Bronchial epithelial cell (primary cell): ENCODE data around the gene GAPDHS. TPM values are rescaled to one million over a fixed set of nuclear protein-coding genes. Genes with fewer than 3 reads are reported as not detected.

Experiments
- DNase-seq: peaks from one replicate; pipeline ENCODE4 v3.0.0-alpha.2; 2010; ENCODE audit warnings: low read depth
- FAIRE-seq: peaks from 2 replicates; lab custom pipeline; 2011; peaks lifted over from hg19 to GRCh38; lab: Jason Lieb, UNC
- H3K27me3 ChIP-seq: 2 replicates; pipeline ENCODE4 v1.5.1; 2011; ENCODE audit warnings: low read length; ENCODE audit not compliant: control insufficient read depth, insufficient read depth
- H3K36me3 ChIP-seq: 2 replicates; pipeline ENCODE4 v1.5.1; 2011; ENCODE audit warnings: low read length; ENCODE audit not compliant: control insufficient read depth, insufficient read depth
- H3K4me3 ChIP-seq: 2 replicates; pipeline ENCODE4 v1.5.1; 2011; ENCODE audit warnings: mild to moderate bottlenecking, low read depth, low read length, control low read depth
- total RNA-seq: library from RNA; depleted of rRNA; stranded (reverse); fragments of >200 nt; gene quantifications from 2 replicates; pipeline ENCODE4 v1.2.1, GENCODE V29; 2014
- TF ChIP-seq, protein P1 (sequence below): IDR thresholded peaks from 2 replicates; pipeline ENCODE4 v1.5.1; 2011; ENCODE audit warnings: mild to moderate bottlenecking, moderate library complexity, low read length, control low read depth, inconsistent platforms; ENCODE audit not compliant: insufficient read depth, severe bottlenecking

Gene GAPDHS
- total RNA-seq = not detected in 2 replicates

DNA sequence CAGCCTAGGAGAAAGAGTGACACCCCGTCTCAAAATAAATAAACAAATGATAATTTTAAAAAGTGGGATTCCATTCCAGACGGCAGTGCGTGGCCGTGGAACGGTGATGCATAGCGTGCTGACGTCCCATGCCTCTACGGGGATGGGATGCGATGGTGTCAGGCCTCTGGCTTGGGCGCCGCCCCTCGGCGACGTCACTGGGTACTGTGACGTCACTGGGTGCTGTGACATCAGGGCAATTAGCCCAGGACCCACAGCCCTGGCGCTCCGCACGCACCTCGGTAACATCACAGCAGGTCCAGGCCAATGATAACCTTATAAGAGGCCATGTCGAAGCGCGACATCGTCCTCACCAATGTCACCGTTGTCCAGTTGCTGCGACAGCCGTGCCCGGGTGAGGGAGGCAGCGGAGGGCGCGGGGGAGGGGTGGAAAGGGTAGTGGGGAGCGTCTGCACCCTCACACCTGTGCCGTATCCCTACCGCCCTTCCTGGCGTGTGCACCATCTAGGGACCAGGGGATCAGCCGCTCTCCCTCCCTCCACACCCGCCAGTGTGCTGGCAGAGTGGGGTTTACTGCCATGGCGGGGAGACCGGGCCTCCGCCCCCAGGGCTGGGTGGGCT, at the start of gene GAPDHS:
Gene GAPDHS, plus strand, starts transcription at position 256 of the 621 bp plus-strand sequence. Its CDS starts 72 bp downstream, at position 328.
- TF ChIP-seq, protein P1, sequence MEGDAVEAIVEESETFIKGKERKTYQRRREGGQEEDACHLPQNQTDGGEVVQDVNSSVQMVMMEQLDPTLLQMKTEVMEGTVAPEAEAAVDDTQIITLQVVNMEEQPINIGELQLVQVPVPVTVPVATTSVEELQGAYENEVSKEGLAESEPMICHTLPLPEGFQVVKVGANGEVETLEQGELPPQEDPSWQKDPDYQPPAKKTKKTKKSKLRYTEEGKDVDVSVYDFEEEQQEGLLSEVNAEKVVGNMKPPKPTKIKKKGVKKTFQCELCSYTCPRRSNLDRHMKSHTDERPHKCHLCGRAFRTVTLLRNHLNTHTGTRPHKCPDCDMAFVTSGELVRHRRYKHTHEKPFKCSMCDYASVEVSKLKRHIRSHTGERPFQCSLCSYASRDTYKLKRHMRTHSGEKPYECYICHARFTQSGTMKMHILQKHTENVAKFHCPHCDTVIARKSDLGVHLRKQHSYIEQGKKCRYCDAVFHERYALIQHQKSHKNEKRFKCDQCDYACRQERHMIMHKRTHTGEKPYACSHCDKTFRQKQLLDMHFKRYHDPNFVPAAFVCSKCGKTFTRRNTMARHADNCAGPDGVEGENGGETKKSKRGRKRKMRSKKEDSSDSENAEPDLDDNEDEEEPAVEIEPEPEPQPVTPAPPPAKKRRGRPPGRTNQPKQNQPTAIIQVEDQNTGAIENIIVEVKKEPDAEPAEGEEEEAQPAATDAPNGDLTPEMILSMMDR = no peak
- Histone ChIP-seq H3K4me3 (no peak within 1 kb of the TSS), H3K36me3 (no peaks in the 10 kb centered on the region), H3K27me3 (peaks cover 5% of the 10 kb centered on the region)
- DNase-seq = no peak
- no peak for FAIRE-seq

DNA sequence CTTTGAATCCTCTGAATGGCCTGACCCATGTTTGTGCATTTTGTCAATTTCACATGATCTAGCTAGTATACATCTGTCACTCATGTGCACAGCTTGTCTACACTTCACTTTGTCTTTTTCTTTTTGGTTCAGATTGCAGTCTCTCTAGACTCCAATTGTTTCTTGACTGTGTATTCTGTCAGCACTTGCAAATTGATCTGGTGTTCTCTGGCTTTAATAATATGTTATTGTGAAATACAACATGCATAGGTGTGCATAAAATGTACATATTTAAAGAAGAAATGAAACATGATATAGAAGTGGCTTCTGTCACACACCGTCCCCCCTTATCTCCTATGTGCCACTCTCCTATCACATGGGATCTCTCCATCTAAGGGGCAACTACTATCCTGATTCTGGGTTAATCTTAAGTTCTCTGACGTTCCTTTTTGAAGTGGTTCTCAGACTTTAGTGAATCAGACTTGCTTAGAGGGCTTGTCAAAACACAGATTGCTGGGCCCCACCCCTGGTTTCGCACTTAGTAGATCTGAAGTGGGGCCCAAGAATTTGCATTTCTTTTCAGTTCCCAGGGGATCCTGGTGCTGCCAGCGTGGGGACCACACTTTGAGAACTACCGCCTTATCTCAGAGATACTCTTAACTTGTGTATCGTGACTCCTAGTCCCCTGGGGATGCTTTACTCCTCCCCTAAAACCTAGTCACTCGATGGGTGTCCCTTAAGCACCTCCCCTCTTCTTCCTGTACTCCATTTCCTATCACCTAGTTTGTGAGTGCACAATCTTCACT, 48.8 kb upstream of the GAPDHS start:
- no peak for DNase-seq
- H3K27me3 ChIP-seq = peaks cover 6% of the 10 kb centered on the region
- H3K36me3 ChIP-seq = no peaks in the 10 kb centered on the region
- FAIRE-seq = no peak
- no peak overlapping the region for H3K4me3 ChIP-seq
- TF ChIP-seq, protein P1 = no peak

DNA sequence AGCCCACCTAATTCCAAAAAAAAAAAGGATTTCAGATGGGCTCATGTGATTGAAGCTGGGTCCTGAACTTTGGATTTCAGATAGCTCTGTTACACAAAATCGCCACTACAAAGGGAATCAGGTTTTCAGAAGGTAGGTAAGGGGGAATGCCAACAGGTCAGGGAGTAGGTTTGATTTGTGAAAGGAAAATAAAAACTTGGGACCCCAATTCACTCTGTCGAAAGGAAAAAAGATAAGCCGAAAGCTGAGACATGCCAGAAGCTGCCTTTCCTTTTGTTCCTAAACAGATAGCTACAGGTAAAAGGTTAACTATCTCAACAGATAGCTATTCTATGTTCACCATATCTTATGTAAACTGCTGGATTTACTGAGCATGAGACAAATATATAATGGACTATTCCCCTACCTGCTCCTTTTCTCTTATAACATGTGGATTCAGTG, 47.0 kb upstream of the GAPDHS start:
- TF ChIP-seq, protein P1 = no peak
- H3K27me3 ChIP-seq = peaks cover 9% of the 10 kb centered on the region
- no peak for DNase-seq
- H3K36me3 ChIP-seq = no peaks in the 10 kb centered on the region
- FAIRE-seq = no peak
- no peak overlapping the region for H3K4me3 ChIP-seq

DNA sequence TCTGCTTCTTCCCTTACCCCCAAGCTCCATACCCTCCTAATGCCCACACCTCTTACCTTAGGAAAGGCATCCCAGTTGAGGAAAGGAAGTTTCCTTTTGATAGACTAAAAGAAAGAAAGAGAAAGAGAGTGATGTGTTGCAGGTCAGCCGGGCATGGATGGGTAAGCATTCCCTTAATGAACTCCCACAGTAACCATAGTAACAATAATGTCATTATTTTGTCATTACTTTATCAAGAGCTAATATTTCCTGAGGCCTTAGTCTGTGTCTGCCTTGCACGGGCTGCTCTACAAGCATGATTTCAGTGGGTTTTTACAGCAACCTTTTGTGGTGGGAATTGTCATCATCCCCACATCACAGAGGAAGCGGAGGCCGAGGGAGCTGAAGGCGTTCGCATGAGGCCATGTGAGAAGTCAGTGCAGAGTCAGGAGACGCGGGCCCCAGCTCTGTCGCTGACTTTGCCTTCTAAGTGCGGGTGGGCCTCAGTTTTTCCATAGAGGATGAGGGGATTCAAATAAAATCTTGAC, 45.5 kb upstream of the GAPDHS start:
- FAIRE-seq = no peak
- H3K4me3 ChIP-seq = no peak overlapping the region
- peaks cover 9% of the 10 kb centered on the region for H3K27me3 ChIP-seq
- TF ChIP-seq, protein P1 = no peak
- no peak for DNase-seq
- no peaks in the 10 kb centered on the region for H3K36me3 ChIP-seq

DNA sequence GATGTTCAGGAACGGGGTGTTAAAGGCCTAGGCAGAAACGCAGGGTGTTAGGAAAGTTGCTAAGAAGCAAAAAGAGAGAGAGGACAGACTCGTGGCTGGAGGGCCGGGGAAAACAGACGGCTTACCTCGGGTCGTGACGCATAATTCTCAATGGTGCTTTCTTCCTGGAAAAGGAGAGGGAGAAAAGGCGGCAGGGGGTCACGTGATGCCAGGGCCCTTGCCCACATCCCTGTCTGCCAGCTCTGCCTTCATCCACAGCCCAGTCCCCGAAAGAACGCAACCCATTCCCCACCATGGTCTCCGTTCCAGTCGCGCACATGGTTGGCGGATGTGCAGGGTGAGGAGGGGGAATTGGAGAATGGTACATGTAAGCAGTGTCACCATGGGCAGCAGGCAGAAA, 44.6 kb upstream of the GAPDHS start:
- FAIRE-seq (no peak), DNase-seq (no peak)
- Histone ChIP-seq H3K36me3 (no peaks in the 10 kb centered on the region), H3K27me3 (peaks cover 9% of the 10 kb centered on the region), H3K4me3 (no peak overlapping the region)
- TF ChIP-seq, protein P1 = no peak
